Fibroblast of pulmonary artery (primary cell): ENCODE results near the gene TBX2.

Source experiments
- DNase-seq: peaks from one replicate; pipeline ENCODE4 v3.0.0-alpha.2; 2010; ENCODE audit warnings: low read depth
- H3K4me3 ChIP-seq: replicated peaks from 2 replicates; pipeline ENCODE4 v1.5.1; 2011; ENCODE audit warnings: low read depth, mild to moderate bottlenecking, control low read depth, low read length, moderate library complexity
- CTCF ChIP-seq: IDR thresholded peaks from 2 replicates; pipeline ENCODE4 v1.5.1; 2011; ENCODE audit warnings: mild to moderate bottlenecking, control low read depth, low read length, inconsistent platforms; ENCODE audit errors: missing control alignments

TBX2 gene

GRCh38 chr17:61388561-61389356, 10.9 kb upstream of the TBX2 start:
- H3K4me3 ChIP-seq: no peak overlapping the region
- no peak for TF ChIP-seq CTCF
- no peak for DNase-seq

GRCh38 chr17:61389670-61390478, 9.8 kb upstream of the TBX2 start:
- TF ChIP-seq CTCF: peak; percentile 86
- peak; percentile 53 for DNase-seq
- H3K4me3 ChIP-seq: no peak overlapping the region

DNA sequence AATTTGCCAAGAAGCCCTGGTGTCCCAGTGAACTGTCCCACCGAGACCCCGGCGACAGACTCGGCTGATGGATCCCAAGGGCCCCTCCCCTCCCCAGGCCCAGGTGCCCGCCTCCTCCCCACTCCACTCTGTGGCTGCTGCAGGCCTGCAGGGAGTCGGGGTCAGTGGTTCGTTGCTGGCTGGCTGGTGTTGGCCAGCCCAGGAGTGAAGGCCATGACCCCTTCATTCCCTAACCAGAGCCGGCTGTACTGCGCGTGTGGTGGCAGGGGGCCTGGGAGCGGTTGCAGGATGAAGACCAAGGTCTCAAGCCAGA, 9.2 kb upstream of the TBX2 start:
- no peak for DNase-seq
- no peak for TF ChIP-seq CTCF
- H3K4me3 ChIP-seq: no peak overlapping the region

- H3K4me3 ChIP-seq: no peak overlapping the region
- no peak for TF ChIP-seq CTCF
- DNase-seq: no peak
These were observed 7.9 kb upstream of the TBX2 start for GRCh38 chr17:61391595-61392291.

DNA sequence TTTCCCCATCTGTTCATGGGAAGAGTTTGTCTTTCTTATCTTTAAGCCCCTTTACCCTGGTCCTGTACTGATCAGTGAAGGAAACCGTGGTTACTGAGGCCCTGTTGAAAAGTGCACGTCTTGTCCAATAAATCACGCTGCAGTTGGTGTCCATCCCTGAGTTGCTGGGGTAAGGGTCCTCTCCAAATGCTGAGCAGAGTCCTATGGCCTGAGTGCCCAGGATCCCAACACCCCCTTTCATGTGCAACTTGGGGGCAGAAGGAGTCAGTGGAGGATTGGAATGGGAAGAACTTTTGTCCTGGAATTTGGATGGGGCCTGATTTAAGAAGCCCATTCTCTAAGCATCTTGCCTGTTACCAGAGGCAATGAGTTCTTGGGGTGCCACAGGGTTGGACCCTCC, 7.0 kb upstream of the TBX2 start:
- TF ChIP-seq CTCF: no peak
- no peak overlapping the region for H3K4me3 ChIP-seq
- no peak for DNase-seq

- DNase-seq: no peak
- TF ChIP-seq CTCF: peak; percentile 25
- H3K4me3 ChIP-seq: no peak overlapping the region
These were observed 6.1 kb upstream of the TBX2 start for GRCh38 chr17:61393550-61393903.
